Measurements from ENCODE around the gene MEF2C. TPM values are rescaled to one million over a fixed set of nuclear protein-coding genes. Genes with fewer than 3 reads are reported as not detected.
"Not testable (repeated sequence)": the region's sequence is repeated elsewhere in the genome, so short reads cannot be mapped to it uniquely, and the experiment has no call there.

MEF2C gene
- total RNA-seq, 1 donor from 2014 or later: under 0.01 TPM

- Histone ChIP-seq H3K27me3 (ENCODE audit: control insufficient read depth, insufficient read depth, low read length) (peaks cover 2% of the 10 kb centered on the region), H3K36me3 (ENCODE audit: control insufficient read depth, insufficient read depth, low read length) (no peaks in the 10 kb centered on the region), H3K4me3 (ENCODE audit: low read depth, low read length) (no peak overlapping the region)
- FAIRE-seq: no peak
- DNase-seq (ENCODE audit: low read depth): no peak
- TF ChIP-seq CTCF (IDR thresholded peaks at IDR 0.05; ENCODE audit: insufficient read depth, low read length, severe bottlenecking): no peak
Observed at GRCh38 chr5:88799938-88800535, 82.9 kb downstream of the MEF2C start.

GRCh38 chr5:88798933-88799332 lies 84.1 kb downstream of the MEF2C start:
- H3K4me3 ChIP-seq (ENCODE audit: low read depth, low read length); FAIRE-seq; H3K36me3 ChIP-seq (ENCODE audit: control insufficient read depth, insufficient read depth, low read length); DNase-seq (ENCODE audit: low read depth); H3K27me3 ChIP-seq (ENCODE audit: control insufficient read depth, insufficient read depth, low read length): not testable (repeated sequence)

GRCh38 chr5:88793797-88794196 lies 89.2 kb downstream of the MEF2C start:
- H3K27me3 ChIP-seq (ENCODE audit: control insufficient read depth, insufficient read depth, low read length); DNase-seq (ENCODE audit: low read depth); H3K36me3 ChIP-seq (ENCODE audit: control insufficient read depth, insufficient read depth, low read length); FAIRE-seq; H3K4me3 ChIP-seq (ENCODE audit: low read depth, low read length): not testable (repeated sequence)

GRCh38 chr5:88792144-88792840 lies 90.7 kb downstream of the MEF2C start:
- no peak for FAIRE-seq
- no peak overlapping the region for H3K4me3 ChIP-seq (ENCODE audit: low read depth, low read length)
- peak; percentile 10 for DNase-seq (ENCODE audit: low read depth)

GRCh38 chr5:88787856-88788255 lies 95.1 kb downstream of the MEF2C start:
- peak; percentile 39 for DNase-seq (ENCODE audit: low read depth)
- Histone ChIP-seq H3K36me3 (ENCODE audit: control insufficient read depth, insufficient read depth, low read length) (no peaks in the 10 kb centered on the region), H3K27me3 (ENCODE audit: control insufficient read depth, insufficient read depth, low read length) (peaks cover 2% of the 10 kb centered on the region), H3K4me3 (ENCODE audit: low read depth, low read length) (no peak overlapping the region)
- no peak for FAIRE-seq
- TF ChIP-seq CTCF (IDR thresholded peaks at IDR 0.05; ENCODE audit: insufficient read depth, low read length, severe bottlenecking): no peak

More at GRCh38 chr5:88792144-88792840, 90.7 kb downstream of the MEF2C start:
- TF ChIP-seq CTCF (IDR thresholded peaks at IDR 0.05; ENCODE audit: insufficient read depth, low read length, severe bottlenecking): no peak
- no peaks in the 10 kb centered on the region for H3K27me3 ChIP-seq (ENCODE audit: control insufficient read depth, insufficient read depth, low read length)
- no peaks in the 10 kb centered on the region for H3K36me3 ChIP-seq (ENCODE audit: control insufficient read depth, insufficient read depth, low read length)

- no peak for FAIRE-seq
- DNase-seq (ENCODE audit: low read depth): no peak
- Histone ChIP-seq H3K4me3 (ENCODE audit: low read depth, low read length) (no peak overlapping the region), H3K27me3 (ENCODE audit: control insufficient read depth, insufficient read depth, low read length) (peaks cover 2% of the 10 kb centered on the region), H3K36me3 (ENCODE audit: control insufficient read depth, insufficient read depth, low read length) (no peaks in the 10 kb centered on the region)
- TF ChIP-seq CTCF (IDR thresholded peaks at IDR 0.05; ENCODE audit: insufficient read depth, low read length, severe bottlenecking): no peak
Observed at GRCh38 chr5:88786789-88787188, 96.2 kb downstream of the MEF2C start.
